GDM1 (cell line): ENCODE results near the gene TOMM34.

Experiments
- DNase-seq: peaks from one replicate; lab custom pipeline; 2025; lab: John Stamatoyannopoulos, UW

TOMM34 gene

DNA sequence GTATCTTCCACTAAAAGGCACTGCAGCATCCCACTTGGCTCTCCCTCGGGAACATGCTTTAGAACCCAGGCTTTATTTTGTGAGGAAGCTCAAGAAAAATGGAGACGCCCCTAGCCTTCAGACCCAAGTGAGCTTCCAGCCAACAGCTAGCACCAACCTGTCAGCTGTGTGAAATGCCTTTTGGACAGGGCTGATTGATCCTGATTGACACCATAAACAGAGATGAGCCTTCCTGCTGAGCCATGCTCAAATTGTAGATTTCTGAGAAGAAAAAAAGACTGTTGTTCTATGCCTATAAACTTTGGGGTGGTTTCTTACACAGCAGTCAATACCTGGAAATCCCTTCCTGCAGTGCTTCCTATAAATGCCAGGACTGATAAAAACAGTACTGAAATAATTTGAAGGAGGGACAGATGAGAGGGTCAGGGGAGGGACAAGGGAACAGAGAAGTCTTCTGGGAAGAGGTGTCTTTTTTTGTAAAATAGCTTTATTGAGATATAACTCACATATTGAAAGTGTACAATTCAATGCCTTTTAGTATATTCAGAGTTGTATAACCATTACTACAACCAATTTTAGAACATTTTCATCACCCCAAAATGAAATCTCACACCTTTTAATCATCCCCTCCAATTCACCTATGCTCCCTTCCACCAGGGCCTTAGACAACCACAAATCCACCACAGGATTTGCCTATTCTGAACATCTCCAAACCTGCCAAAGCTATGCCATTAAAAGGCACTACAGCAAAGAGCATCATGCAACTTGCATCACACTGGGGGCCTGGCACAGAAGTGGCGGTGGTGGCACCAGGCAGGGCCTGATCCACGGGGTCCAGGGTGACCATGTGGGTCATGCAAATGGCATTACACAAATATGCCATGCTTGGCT lies 3.4 kb upstream of the TOMM34 start:
- DNase-seq: no peak

- DNase-seq: no peak
These were observed 2.3 kb upstream of the TOMM34 start for GRCh38 chr20:44962483-44962882.

- DNase-seq: no peak
These were observed 1.7 kb upstream of the TOMM34 start for GRCh38 chr20:44961870-44962267.

GRCh38 chr20:44961011-44961869 lies 1.0 kb upstream of the TOMM34 start:
- DNase-seq: no peak

DNA sequence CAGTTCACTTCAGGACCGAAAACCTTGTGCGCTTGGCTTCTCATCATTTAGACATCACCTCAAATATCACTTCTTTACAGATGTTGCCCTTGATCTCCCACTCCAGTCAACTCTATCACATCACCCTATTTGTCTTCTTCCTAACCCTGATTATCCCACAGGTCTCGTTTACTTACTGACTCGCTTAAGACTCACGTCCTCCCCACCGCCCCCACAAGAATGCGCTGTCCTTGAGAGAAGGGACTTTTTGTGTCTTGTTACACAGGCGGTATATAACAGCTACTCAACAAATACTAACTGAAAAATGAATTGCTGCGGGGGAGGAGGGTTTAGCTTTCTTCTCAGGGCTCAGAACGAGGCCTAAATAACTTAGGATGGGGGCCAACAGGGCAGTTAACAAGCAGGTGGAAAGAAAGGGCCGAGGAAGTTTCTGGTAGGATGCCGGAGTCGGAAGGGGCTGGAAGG lies 527 bp downstream of the TOMM34 start:
- DNase-seq: no peak

DNA sequence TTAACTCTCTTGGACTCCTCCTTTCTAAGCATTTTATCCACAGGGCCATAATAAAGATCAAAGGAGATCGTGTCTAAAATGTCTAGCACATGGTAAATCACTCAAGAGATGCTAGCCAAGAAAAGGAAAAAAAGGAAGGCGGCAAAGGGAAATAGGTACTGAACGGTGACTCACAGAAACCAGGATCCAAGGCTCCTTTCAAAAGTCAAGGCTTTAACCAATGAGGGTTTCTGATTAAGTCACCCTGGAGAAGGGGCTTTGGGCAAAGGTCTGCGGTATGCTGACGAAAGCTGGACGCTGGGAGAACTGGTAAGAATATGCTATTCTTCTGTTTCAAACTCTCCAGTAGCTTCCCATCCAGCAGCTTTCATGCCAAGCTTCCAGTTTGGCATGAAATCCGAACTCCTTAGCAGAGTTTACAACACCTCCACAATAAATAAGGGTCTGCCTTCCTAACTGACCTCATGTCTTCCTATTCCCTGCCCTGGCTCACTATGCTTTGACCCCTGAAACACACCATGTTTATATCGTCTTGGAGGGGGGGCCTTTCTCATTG lies 1.0 kb downstream of the TOMM34 start:
- DNase-seq: no peak

DNA sequence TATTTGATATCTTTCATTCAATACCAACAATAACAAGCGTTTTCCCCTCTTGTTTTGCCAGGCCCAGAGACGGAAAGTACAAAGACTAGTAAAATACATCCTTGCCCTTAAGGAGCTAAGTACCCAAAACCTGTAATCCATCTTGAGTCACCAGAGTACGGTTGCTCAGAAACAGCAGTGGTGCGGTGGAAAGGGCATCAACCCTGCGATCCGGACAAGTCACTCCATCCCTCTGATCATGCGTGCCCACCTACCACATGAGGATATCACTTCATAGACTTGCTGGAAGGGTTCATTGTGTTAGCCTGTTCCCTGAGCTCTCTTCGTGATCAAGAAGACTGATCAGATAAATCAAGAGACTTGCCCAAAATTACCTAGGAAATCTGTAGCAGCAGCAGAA lies 1.9 kb downstream of the TOMM34 start:
- DNase-seq: no peak

- DNase-seq: no peak
These were observed 3.8 kb downstream of the TOMM34 start for GRCh38 chr20:44956410-44956809.

DNA sequence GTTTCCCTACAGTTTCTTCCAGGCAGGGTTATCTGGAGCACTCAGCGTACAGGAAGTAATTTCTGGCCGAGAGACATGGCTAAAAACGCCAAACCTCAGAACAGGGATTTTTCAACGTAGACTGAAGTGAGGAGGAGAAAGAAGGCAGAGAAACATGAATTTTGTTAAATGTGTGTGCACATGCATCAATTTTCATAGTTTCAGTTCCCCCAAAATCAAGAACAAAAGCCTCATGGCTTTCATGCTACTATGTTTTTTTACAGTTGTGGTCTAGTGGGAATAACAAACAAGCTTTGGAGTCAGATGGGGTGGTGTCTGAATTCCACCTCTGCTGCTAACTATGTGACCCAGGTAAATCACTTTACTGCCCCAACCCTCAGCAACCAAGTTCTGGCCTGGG lies 4.9 kb downstream of the TOMM34 start:
- no peak for DNase-seq

DNA sequence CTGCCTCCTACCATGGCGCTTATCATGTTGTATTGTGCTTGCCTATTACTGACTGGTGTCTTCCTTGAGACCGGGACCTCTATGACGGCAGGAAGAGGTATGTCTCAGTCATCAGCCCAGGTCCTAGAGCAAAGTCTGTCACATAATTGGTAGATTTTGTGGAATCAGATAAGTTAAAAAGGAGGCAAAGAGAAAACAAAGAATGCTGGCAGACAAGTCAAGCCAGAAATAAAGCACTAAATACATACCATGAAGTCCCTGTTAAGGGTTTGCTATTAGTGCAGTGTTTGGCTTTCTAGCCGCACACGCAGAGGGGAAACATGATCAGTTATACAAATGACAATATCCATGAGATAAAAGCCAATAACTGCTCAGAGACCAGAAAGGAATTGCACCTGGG lies 6.0 kb downstream of the TOMM34 start:
- no peak for DNase-seq

DNA sequence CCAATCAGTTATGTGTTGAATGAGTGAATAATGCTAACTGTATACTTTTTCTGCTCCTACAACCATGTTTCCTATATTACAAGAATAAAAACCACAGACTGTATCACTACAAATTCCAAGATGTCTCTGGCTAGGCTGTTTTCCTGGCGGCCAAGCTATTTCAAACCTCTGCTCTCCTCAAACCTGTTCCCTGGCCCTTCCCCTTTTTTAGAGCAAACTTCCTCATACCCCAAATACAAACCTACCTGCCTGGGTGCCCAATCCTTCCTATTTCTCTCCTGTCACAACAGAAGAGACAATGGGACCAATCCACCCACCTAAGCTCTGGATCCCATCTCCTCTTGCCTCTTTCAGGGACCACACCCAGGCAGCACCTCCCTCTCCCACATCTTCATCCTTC lies 7.5 kb downstream of the TOMM34 start:
- DNase-seq: no peak

DNA sequence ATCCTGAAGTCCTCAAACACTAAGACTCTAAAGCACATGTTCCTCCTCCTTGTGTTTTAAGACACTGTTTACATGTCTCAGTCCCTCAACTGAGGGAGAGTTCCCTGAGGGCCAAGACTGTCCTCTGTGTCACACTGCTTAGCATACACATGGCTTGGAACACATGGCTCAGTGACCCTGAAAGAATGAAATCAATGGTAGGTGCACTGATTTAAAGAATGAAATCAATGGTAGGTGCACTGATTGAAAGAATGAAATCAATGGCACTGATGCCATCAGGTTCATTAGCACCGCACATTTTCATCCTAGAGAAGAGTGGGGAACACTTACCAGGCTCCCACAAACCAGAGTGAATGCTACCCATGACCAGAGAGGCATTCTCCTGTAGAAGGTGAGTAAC lies 9.8 kb downstream of the TOMM34 start:
- DNase-seq: no peak

DNA sequence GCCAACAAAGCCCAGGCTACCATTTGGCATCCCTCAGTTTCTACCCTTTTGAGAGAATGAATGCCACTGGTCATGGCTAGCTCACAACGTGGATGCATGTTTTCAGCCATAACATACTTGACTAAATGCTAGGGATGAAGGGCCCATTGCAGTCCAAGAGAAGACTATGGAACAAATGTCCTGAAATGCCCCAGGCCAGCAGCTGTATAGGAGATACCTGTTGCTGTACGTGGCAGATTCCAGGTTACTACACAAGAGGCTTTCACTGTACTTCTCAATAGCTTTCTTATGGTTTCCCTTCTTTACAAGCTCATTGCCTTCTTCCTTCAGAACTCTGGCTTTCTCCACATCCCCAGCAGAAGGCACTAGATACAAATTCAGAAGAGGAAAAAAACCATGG lies 11.7 kb downstream of the TOMM34 start:
- no peak for DNase-seq

- no peak for DNase-seq
These were observed 12.1 kb downstream of the TOMM34 start for GRCh38 chr20:44948107-44948506.

- no peak for DNase-seq
These were observed 13.8 kb downstream of the TOMM34 start for GRCh38 chr20:44946271-44946852.

- no peak for DNase-seq
These were observed 14.9 kb downstream of the TOMM34 start for GRCh38 chr20:44945261-44945660.

DNA sequence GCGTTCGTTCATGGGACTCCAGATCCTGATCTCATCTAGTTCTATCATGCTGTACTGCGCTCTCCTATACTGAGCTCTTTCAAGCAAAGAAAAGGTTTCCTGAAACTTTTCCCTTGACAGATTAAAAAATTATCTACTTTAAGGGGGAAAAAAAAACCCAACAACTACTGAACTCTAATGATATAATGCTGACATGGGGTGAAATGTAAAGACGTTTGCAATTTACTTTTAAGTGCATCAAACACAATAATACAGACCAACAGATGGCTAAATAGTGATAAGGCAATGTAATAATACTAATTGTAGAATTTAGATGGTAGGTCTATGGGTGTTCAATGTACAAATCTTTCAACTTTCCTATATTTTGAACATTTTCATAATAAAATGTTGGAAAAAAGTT lies 16.4 kb downstream of the TOMM34 start:
- no peak for DNase-seq

GRCh38 chr20:44942264-44942973 lies 17.8 kb downstream of the TOMM34 start:
- no peak for DNase-seq

DNA sequence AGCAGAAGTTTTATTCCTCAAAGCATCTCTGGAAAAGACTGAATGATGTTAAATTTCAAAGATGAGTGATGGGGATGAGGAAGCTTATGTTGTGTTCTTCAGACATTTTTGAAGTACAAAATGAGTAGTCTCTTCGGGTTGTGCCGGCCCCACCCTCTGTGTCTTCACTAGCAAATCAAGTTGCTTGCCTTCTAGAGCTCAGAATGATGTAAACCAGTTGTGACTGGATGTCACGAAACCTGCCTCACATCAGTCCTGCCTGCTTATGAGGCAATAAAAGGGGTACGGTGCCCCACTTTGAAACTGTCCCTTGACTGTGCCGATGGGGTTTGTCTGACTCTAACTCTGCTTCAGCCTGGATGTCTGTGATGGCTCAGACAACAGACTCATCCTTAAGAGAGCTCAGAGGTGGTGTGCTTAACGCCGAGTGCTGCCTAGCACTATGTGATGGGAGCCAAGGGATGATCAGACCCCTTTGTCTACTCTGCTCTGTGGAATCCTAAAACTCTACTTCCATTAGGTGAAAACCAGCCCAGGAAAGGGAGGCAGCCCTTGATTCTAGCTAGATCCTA lies 19.0 kb downstream of the TOMM34 start:
- DNase-seq: no peak

DNA sequence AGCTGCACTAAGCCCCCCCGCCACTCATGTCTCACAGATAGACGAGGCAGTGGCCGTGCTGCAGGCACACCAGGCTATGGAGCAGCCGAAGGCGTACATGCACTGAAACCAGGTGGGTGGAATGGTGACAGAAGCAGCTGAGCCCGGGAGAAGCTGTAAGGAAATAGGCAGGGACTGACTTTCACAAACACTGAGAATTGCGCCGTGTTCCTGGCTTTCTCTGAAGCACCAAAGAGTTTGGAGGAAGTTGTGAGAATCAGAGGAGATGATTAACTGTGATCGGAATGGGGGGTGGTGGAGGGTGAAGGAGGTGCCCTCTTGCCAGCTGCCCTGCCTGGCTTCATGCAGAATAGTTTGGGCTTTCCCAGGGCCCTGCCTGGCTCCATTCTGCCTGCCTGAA lies 21.6 kb downstream of the TOMM34 start:
- no peak for DNase-seq

DNA sequence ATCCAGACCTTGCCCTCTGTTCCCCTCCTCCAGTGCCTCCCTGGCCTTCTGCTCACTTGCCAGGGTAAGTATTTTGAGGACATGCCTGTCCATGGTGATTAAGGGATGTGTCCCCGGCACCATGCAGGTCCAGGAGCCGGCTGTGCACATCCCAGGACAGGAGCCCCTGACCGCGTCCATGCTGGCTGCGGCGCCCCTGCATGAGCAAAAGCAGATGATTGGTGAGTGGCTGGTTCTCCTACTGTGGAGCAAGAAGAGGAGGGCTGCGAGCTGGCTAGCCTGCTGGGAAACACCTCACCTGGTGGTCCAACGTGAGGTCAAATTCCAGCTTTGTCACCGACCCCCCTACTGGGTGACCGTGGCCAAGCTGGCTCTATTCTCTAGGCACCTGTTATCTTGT lies 23.7 kb downstream of the TOMM34 start:
- no peak for DNase-seq
